IgD-negative memory B cell (primary cell): ENCODE measurements around the gene CPE. TPM values are rescaled to one million over a fixed set of nuclear protein-coding genes. Genes with fewer than 3 reads are reported as not detected.
"Not testable (repeated sequence)": the region's sequence is repeated elsewhere in the genome, so short reads cannot be mapped to it uniquely, and the experiment has no call there.

Experiments
- H3K27ac Mint-ChIP-seq, 3 donors: one replicate each; pipeline ENCODE4 v1.8.0; 2020 to 2022; ENCODE audit warnings: mild to moderate bottlenecking in 3 of 3, mixed read lengths in 3 of 3, moderate library complexity in 1 of 3
- H3K27me3 Mint-ChIP-seq: one replicate; pipeline ENCODE4 v1.8.0; 2021; ENCODE audit warnings: mixed read lengths
- H3K36me3 Mint-ChIP-seq: one replicate; pipeline ENCODE4 v1.8.0; 2020; ENCODE audit warnings: mild to moderate bottlenecking, mixed read lengths
- H3K4me1 Mint-ChIP-seq, 3 donors: one replicate each; pipeline ENCODE4 v1.8.0; 2020 to 2022; ENCODE audit warnings: mixed read lengths in 3 of 3, mild to moderate bottlenecking in 1 of 3
- H3K4me3 Mint-ChIP-seq, 4 donors: one replicate each; pipeline ENCODE4 v1.8.0; 2020 to 2022; ENCODE audit warnings: mild to moderate bottlenecking in 4 of 4, mixed read lengths in 4 of 4, moderate library complexity in 3 of 4
- H3K9me3 Mint-ChIP-seq, 3 donors: one replicate each; pipeline ENCODE4 v1.8.0; 2020 to 2021; ENCODE audit warnings: mixed read lengths in 3 of 3, mild to moderate bottlenecking in 1 of 3
- polyA plus RNA-seq: library from polyadenylated mRNA; unstranded; fragments of 300-500 nt; fragmentation: Illumina TruSeq; gene quantifications from one replicate; pipeline ENCODE4 v1.2.3, GENCODE V29; 2021

CPE gene
- polyA plus RNA-seq, result not detected

- H3K4me3 Mint-ChIP-seq, result peak within 1 kb of the TSS; percentile 51 to 90 (median 76)
- peak within 1 kb of the TSS in 1 of 3 donors; percentile 33 for H3K27ac Mint-ChIP-seq
- peaks cover 25% of the 10 kb centered on the region for H3K27me3 Mint-ChIP-seq
Observed at GRCh38 chr4:165378745-165379677, at the start of gene CPE. TSS of gene CPE (plus strand) at chr4:165379008. CDS start at chr4:165379222, 214 bp downstream.

DNA sequence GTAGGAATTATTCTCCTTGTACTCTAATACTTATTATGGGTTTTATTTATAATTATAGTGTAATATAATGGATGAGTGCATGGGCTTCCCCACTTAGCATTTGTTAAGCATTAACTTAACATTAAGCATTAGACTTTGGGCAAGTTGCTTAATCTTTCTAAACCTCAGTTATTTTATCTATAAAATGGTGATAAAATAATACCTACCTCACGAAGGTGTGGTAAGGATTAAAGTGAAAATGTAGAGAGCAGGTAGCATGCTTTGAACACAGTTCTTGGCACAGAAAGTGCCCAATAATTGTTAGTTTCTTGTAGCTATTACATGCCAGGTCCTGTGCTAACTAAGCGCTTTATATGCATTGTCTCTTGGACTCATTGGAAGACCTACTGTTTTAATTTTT is 48.7 kb upstream of the CPE start:
- Mint-ChIP-seq H3K36me3 (peaks cover 2% of the 10 kb centered on the region), H3K27me3 (no peaks in the 10 kb centered on the region), H3K4me1 (peaks cover 24 to 30% (median 27%) of the 10 kb centered on the region in 3 donors), H3K9me3 (no peaks in the 10 kb centered on the region), H3K4me3 (no peak overlapping the region), H3K27ac (no peak overlapping the region)

More at GRCh38 chr4:165378745-165379677, at the start of gene CPE:
- Mint-ChIP-seq H3K4me1 (peaks cover 2 to 7% (median 3%) of the 10 kb centered on the region in 3 donors), H3K9me3 (peaks cover 0 to 6% (median 2%) of the 10 kb centered on the region in 3 donors), H3K36me3 (no peaks in the 10 kb centered on the region)

- peak overlapping the region in 2 of 4 donors; percentile 4 to 30 for H3K4me3 Mint-ChIP-seq
- H3K36me3 Mint-ChIP-seq, result peaks cover 2% of the 10 kb centered on the region
- H3K4me1 Mint-ChIP-seq, result peaks cover 21 to 29% (median 28%) of the 10 kb centered on the region in 3 donors
- H3K27ac Mint-ChIP-seq, result peak overlapping the region in 1 of 3 donors; percentile 63
- H3K27me3 Mint-ChIP-seq, result no peaks in the 10 kb centered on the region
- H3K9me3 Mint-ChIP-seq, result no peaks in the 10 kb centered on the region
Observed at GRCh38 chr4:165330666-165331065, 48.1 kb upstream of the CPE start.

- peaks cover 16 to 29% (median 22%) of the 10 kb centered on the region in 3 donors for H3K4me1 Mint-ChIP-seq
- H3K4me3 Mint-ChIP-seq, result no peak overlapping the region
- H3K9me3 Mint-ChIP-seq, result no peaks in the 10 kb centered on the region
- peaks cover 2% of the 10 kb centered on the region for H3K36me3 Mint-ChIP-seq
- H3K27ac Mint-ChIP-seq, result peak overlapping the region in 1 of 3 donors; percentile 63
- no peaks in the 10 kb centered on the region for H3K27me3 Mint-ChIP-seq
Observed at GRCh38 chr4:165331359-165331758, 47.4 kb upstream of the CPE start.

- H3K4me3 Mint-ChIP-seq, result peak overlapping the region in 1 of 4 donors; percentile 65
- peaks cover 14 to 29% (median 21%) of the 10 kb centered on the region in 3 donors for H3K4me1 Mint-ChIP-seq
- H3K9me3 Mint-ChIP-seq, result no peaks in the 10 kb centered on the region
- H3K36me3 Mint-ChIP-seq, result peaks cover 2% of the 10 kb centered on the region
- no peaks in the 10 kb centered on the region for H3K27me3 Mint-ChIP-seq
- H3K27ac Mint-ChIP-seq, result peak overlapping the region in 1 of 3 donors; percentile 63
Observed at GRCh38 chr4:165331823-165332222, 47.0 kb upstream of the CPE start.

DNA sequence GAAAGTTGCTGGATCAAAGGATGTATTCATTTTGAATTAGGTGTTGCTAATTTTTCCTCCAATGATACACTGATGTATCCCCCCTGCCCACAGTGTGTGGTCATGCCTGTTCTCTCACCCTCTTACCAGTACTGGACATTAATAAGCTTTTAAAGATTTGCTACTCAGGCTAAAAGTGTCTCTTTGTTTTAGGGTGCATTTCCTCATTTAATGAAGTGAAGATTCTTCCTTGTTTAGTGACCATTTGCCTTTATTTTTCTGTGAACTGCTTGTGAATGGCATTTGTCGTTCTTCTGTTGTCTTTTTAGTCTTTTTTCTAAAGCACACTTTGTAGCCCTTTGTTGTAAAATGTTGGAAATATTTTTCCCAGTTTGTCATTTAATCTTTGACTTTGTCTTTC is 46.3 kb upstream of the CPE start:
- peaks cover 2% of the 10 kb centered on the region for H3K36me3 Mint-ChIP-seq
- H3K27me3 Mint-ChIP-seq, result no peaks in the 10 kb centered on the region
- H3K4me1 Mint-ChIP-seq, result peaks cover 14 to 32% (median 23%) of the 10 kb centered on the region in 3 donors
- H3K27ac Mint-ChIP-seq, result peak overlapping the region in 1 of 3 donors; percentile 37
- peak overlapping the region in 2 of 4 donors; percentile 36 to 65 for H3K4me3 Mint-ChIP-seq
- no peaks in the 10 kb centered on the region for H3K9me3 Mint-ChIP-seq

- H3K27ac Mint-ChIP-seq, result peak overlapping the region in 1 of 3 donors; percentile 18
- H3K9me3 Mint-ChIP-seq, result no peaks in the 10 kb centered on the region
- H3K4me3 Mint-ChIP-seq, result peak overlapping the region in 1 of 4 donors; percentile 70
- H3K36me3 Mint-ChIP-seq, result peaks cover 2% of the 10 kb centered on the region
- peaks cover 14 to 33% (median 22%) of the 10 kb centered on the region in 3 donors for H3K4me1 Mint-ChIP-seq
- no peaks in the 10 kb centered on the region for H3K27me3 Mint-ChIP-seq
Observed at GRCh38 chr4:165335163-165335703, 43.6 kb upstream of the CPE start.

GRCh38 chr4:165336743-165337142 is 42.1 kb upstream of the CPE start:
- Mint-ChIP-seq H3K27ac (no peak overlapping the region), H3K36me3 (no peaks in the 10 kb centered on the region), H3K9me3 (no peaks in the 10 kb centered on the region), H3K4me3 (no peak overlapping the region), H3K27me3 (no peaks in the 10 kb centered on the region), H3K4me1 (peaks cover 10 to 28% (median 12%) of the 10 kb centered on the region in 3 donors)

DNA sequence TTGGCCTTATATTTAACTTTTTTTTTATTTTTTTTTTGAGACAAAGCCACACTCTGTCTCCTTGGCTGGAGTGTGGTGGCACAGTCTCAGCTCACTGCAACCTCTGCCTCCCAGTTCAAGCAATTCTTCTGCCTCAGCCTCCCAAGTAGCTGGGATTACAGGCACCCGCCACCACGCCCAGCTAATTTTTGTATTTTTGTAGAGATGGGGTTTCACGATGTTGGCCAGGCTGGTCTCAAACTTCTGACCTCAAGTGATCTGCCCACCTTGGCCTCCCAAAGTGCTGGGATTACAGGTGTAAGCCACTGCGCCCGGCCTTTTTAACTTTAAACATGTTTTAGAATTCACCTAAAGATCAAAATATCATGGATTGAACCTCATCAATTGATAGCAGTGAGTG is 36.5 kb upstream of the CPE start:
- not testable (repeated sequence) for H3K36me3 Mint-ChIP-seq, H3K4me1 Mint-ChIP-seq, H3K27ac Mint-ChIP-seq, H3K4me3 Mint-ChIP-seq, H3K27me3 Mint-ChIP-seq, H3K9me3 Mint-ChIP-seq

- H3K4me1 Mint-ChIP-seq, result no peaks in the 10 kb centered on the region
- H3K9me3 Mint-ChIP-seq, result no peaks in the 10 kb centered on the region
- no peaks in the 10 kb centered on the region for H3K36me3 Mint-ChIP-seq
- H3K27ac Mint-ChIP-seq, result no peak overlapping the region
- H3K4me3 Mint-ChIP-seq, result no peak overlapping the region
- no peaks in the 10 kb centered on the region for H3K27me3 Mint-ChIP-seq
Observed at GRCh38 chr4:165343353-165344191, 35.2 kb upstream of the CPE start.

- peaks cover 4% of the 10 kb centered on the region for H3K36me3 Mint-ChIP-seq
- peaks cover 3% of the 10 kb centered on the region for H3K27me3 Mint-ChIP-seq
- no peaks in the 10 kb centered on the region for H3K4me1 Mint-ChIP-seq
- H3K27ac Mint-ChIP-seq, result peak overlapping the region in 1 of 3 donors; percentile 39
- H3K9me3 Mint-ChIP-seq, result no peaks in the 10 kb centered on the region
- H3K4me3 Mint-ChIP-seq, result no peak overlapping the region
Observed at GRCh38 chr4:165345666-165346417, 33.0 kb upstream of the CPE start.

- no peaks in the 10 kb centered on the region for H3K4me1 Mint-ChIP-seq
- no peaks in the 10 kb centered on the region for H3K9me3 Mint-ChIP-seq
- peaks cover 4% of the 10 kb centered on the region for H3K36me3 Mint-ChIP-seq
- no peak overlapping the region for H3K4me3 Mint-ChIP-seq
- H3K27ac Mint-ChIP-seq, result no peak overlapping the region
- peaks cover 4% of the 10 kb centered on the region for H3K27me3 Mint-ChIP-seq
Observed at GRCh38 chr4:165347647-165348569, 30.9 kb upstream of the CPE start.

- peaks cover 4% of the 10 kb centered on the region for H3K27me3 Mint-ChIP-seq
- peaks cover 4% of the 10 kb centered on the region for H3K36me3 Mint-ChIP-seq
- no peak overlapping the region for H3K4me3 Mint-ChIP-seq
- H3K9me3 Mint-ChIP-seq, result no peaks in the 10 kb centered on the region
- H3K4me1 Mint-ChIP-seq, result no peaks in the 10 kb centered on the region
- no peak overlapping the region for H3K27ac Mint-ChIP-seq
Observed at GRCh38 chr4:165351359-165352130, 27.3 kb upstream of the CPE start.
